ENCODE measurements around the gene NTRK1. TPM values are rescaled to one million over a fixed set of nuclear protein-coding genes. Genes with fewer than 3 reads are reported as not detected.

The NTRK1 gene
- total RNA-seq (not detected in 2 replicates), polyA plus RNA-seq (not detected in 2 replicates), polyA minus RNA-seq (0.14 and 2.3 TPM in 2 replicates)
- 0.05 TPM for total RNA-seq (2013)

- Mint-ChIP-seq H3K4me1 (peaks cover 18% of the 10 kb centered on the region), H3K9me3 (ENCODE audit: insufficient read depth) (no peaks in the 10 kb centered on the region), H3K27me3 (peaks cover 72% of the 10 kb centered on the region), H3K27ac (no peak within 1 kb of the TSS), H3K4me3 (peak within 1 kb of the TSS; percentile 83)
- TF ChIP-seq CTCF (IDR thresholded peaks at IDR 0.05) (no peak), EZH2 (IDR thresholded peaks at IDR 0.05; ENCODE audit: borderline replicate concordance, insufficient read depth, low read depth, low read length, poor library complexity, severe bottlenecking) (no peak)
- Histone ChIP-seq H3K27ac (ENCODE audit: low read length in 2 of 2) (no peak within 1 kb of the TSS), H3K4me2 (replicated peaks; ENCODE audit: low read depth, low read length, poor library complexity, severe bottlenecking) (peak within 1 kb of the TSS; percentile 93), H3K4me1 (ENCODE audit: control insufficient read depth in 2 of 2, insufficient read depth in 2 of 2, low read length in 2 of 2) (peaks cover 23 to 30% of the 10 kb centered on the region in 2 donors), H3K36me3 (replicated peaks in 1 of 2; ENCODE audit: control extremely low read depth in 1 of 2, control insufficient read depth in 1 of 2, extremely low read depth in 1 of 2, insufficient read depth in 2 of 2, low read length in 1 of 2) (no peaks in the 10 kb centered on the region), H3K9me3 (ENCODE audit: control extremely low read depth in 1 of 3, control insufficient read depth in 2 of 3, insufficient read depth in 1 of 3, low read length in 2 of 3) (peaks cover 0 to 3% (median 0%) of the 10 kb centered on the region in 3 donors), H4K20me1 (ENCODE audit: control insufficient read depth, insufficient read depth, low read length, poor library complexity, severe bottlenecking) (no peaks in the 10 kb centered on the region), H2AFZ (ENCODE audit: insufficient read depth, low read depth, low read length, poor library complexity, severe bottlenecking) (peak within 1 kb of the TSS; percentile 64), H3K79me2 (ENCODE audit: control insufficient read depth, insufficient read depth, low read length) (no peaks in the 10 kb centered on the region), H3K27me3 (replicated peaks in 1 of 4; ENCODE audit: control extremely low read depth in 1 of 4, control insufficient read depth in 3 of 4, insufficient read depth in 4 of 4, low read length in 3 of 4) (peaks cover 0 to 82% (median 39%) of the 10 kb centered on the region in 4 experiments), H3K9ac (ENCODE audit: low read length) (peak within 1 kb of the TSS; percentile 52), H3K4me3 (ENCODE audit: control extremely low read depth in 1 of 5, extremely low read depth in 1 of 5, insufficient read depth in 1 of 5, low read depth in 2 of 5, low read length in 4 of 5) (peak within 1 kb of the TSS in 4 of 5 experiments; percentile 15 to 54 (median 44))
- 5% methylated on average over 68 of the region's 69 CpGs for WGBS (ENCODE audit: insufficient coverage)
- intact Hi-C loops (cut with micrococcal nuclease): loop anchor here (1.0 to 5.0 kb wide), 2 partner anchors 64 to 154 kb away; partner anchors contain the start of gene CRABP2
- DNase-seq (peak; percentile 60), ATAC-seq (ENCODE audit: low read depth) (peak; percentile 62)
- ChIA-PET CTCF (interaction anchor here (0.9 to 4.0 kb wide), 16 partner anchors 7 to 471 kb away, joined by 3 to 99 read pairs (median 4); partner anchors contain the start of genes ISG20L2, METTL25B and PRCC), POLR2A (interaction anchor here (1.5 kb wide), 1 partner anchor 133 kb away, joined by 4 read pairs; the partner anchor contains the start of genes ISG20L2 and METTL25B)
These were observed at the start of gene NTRK1 for GRCh38 chr1:156860628-156861423. TSS of gene NTRK1 (plus strand) at chr1:156860865. CDS start at chr1:156860935, 70 bp downstream.

GRCh38 chr1:156811168-156811567, 49.5 kb upstream of the NTRK1 start:
- Histone ChIP-seq H2AFZ (ENCODE audit: insufficient read depth, low read depth, low read length, poor library complexity, severe bottlenecking) (no peak overlapping the region), H4K20me1 (ENCODE audit: control insufficient read depth, insufficient read depth, low read length, poor library complexity, severe bottlenecking) (no peaks in the 10 kb centered on the region), H3K36me3 (replicated peaks in 1 of 2; ENCODE audit: control extremely low read depth in 1 of 2, control insufficient read depth in 1 of 2, extremely low read depth in 1 of 2, insufficient read depth in 2 of 2, low read length in 1 of 2) (no peaks in the 10 kb centered on the region), H3K79me2 (ENCODE audit: control insufficient read depth, insufficient read depth, low read length) (no peaks in the 10 kb centered on the region), H3K27ac (ENCODE audit: low read length in 2 of 2) (no peak overlapping the region), H3K4me1 (ENCODE audit: control insufficient read depth in 2 of 2, insufficient read depth in 2 of 2, low read length in 2 of 2) (peaks cover 16 to 25% of the 10 kb centered on the region in 2 donors), H3K4me3 (ENCODE audit: control extremely low read depth in 1 of 5, extremely low read depth in 1 of 5, insufficient read depth in 1 of 5, low read depth in 2 of 5, low read length in 4 of 5) (no peak overlapping the region), H3K4me2 (replicated peaks; ENCODE audit: low read depth, low read length, poor library complexity, severe bottlenecking) (no peak overlapping the region), H3K9ac (ENCODE audit: low read length) (no peak overlapping the region), H3K9me3 (ENCODE audit: control extremely low read depth in 1 of 3, control insufficient read depth in 2 of 3, insufficient read depth in 1 of 3, low read length in 2 of 3) (peaks cover 0 to 3% (median 0%) of the 10 kb centered on the region in 3 donors), H3K27me3 (replicated peaks in 1 of 4; ENCODE audit: control extremely low read depth in 1 of 4, control insufficient read depth in 3 of 4, insufficient read depth in 4 of 4, low read length in 3 of 4) (peaks cover 0 to 12% (median 0%) of the 10 kb centered on the region in 4 experiments)
- Mint-ChIP-seq H3K27me3 (no peaks in the 10 kb centered on the region), H3K4me1 (peaks cover 27% of the 10 kb centered on the region), H3K9me3 (ENCODE audit: insufficient read depth) (no peaks in the 10 kb centered on the region), H3K4me3 (no peak overlapping the region), H3K27ac (no peak overlapping the region)
- intact Hi-C loops (cut with micrococcal nuclease): no loop called here
- WGBS (ENCODE audit: insufficient coverage): 88% methylated on average over 4 of the region's 4 CpGs
- POLR2A ChIA-PET: no interaction called here
- ATAC-seq (ENCODE audit: low read depth) (no peak), DNase-seq (no peak)
- CTCF ChIA-PET: interaction anchor here (1.1 kb wide), 1 partner anchor 14 kb away, joined by 3 read pairs; no protein-coding TSS in a partner anchor
- TF ChIP-seq CTCF (IDR thresholded peaks at IDR 0.05) (no peak), EZH2 (IDR thresholded peaks at IDR 0.05; ENCODE audit: borderline replicate concordance, insufficient read depth, low read depth, low read length, poor library complexity, severe bottlenecking) (no peak)

All from B cell (primary cell).